NK-92 (cell line): Measurements from ENCODE around the gene SAP30L.

ENCODE experiments used
- DNase-seq: peaks from one replicate; lab custom pipeline; 2025; ENCODE audit not compliant: unreplicated experiment; lab: John Stamatoyannopoulos, UW

SAP30L gene

DNA sequence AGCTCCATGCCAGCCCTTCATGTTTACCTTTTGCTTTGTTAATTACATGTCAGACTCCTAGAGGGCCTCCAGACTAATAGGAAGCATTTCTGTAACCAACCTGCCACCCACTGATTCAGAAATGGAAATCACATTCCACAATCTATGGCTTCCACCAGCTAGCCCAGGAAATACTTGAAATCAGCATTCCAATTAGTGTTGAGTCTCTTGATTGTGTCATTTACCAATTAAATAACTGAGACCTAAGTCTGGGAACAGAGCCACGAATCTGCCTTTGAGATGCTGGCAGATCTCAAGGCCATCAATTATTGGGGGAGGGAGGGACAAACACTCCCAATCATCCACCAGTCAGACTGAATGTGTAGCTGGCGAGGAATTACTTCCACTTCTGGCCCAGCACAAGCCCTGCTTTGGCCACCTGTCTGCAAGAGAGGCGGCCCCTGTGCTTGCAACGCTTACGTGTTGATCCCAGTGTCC lies 27.4 kb upstream of the SAP30L start:
- DNase-seq = no peak

- no peak for DNase-seq
Observed at GRCh38 chr5:154419236-154419635, 26.6 kb upstream of the SAP30L start.

DNA sequence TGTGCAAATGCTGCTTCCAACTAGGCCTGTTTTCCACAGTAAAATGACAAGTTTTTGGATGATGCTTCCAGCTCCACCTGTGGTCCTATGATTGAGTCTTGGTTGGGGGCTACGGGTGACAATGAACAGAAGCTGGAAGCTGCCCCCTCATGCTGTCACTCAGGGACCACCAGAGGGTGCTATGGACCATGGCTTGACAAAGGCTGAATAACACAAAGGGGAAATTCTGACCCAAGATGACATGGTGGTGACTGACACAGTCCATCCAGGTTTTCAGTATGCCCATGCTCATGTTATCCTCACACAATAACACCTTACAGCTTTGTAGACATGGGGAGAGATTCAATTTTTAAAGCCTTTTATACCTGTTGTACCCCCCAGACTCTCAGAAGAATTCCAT lies 23.9 kb upstream of the SAP30L start:
- no peak for DNase-seq

GRCh38 chr5:154422298-154422697 lies 23.5 kb upstream of the SAP30L start:
- no peak for DNase-seq

DNA sequence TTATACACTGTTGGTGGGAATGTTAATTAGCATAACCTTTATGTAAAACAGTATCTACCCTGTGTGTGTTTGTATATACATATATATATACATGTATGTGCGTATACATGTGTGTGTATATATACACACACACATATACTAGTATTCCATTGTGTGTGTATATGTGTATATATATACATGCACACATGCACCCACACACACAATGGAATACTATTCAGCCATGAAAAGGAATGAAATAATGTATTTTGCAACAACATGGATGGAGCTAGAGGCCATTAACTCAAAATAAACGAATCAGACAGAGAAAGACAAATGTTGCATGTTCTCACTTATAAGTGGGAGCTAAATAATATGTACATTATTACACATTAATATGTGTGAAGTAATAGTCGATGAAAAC lies 17.6 kb upstream of the SAP30L start:
- DNase-seq = no peak

- no peak for DNase-seq
Observed at GRCh38 chr5:154429341-154429740, 16.5 kb upstream of the SAP30L start.

DNA sequence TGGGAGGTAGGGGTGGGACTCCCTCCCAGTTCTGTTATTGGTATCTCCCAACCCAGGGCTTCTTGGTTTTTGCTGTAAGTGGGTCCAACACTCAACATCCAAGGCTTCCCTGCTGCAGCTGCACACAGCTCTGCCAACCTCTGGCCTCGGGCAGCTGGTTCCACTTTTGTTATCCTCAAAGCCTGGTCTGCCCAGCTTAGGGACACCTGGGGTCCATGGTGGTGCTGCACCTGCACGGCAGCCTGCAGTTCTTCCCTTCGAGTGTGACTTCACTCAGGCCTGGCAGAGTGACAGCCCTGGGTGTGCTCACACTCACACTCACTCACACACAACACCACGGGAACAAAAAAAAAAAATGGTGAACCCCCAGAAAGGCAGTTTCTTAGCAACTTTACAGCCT lies 15.3 kb upstream of the SAP30L start:
- DNase-seq = no peak

DNA sequence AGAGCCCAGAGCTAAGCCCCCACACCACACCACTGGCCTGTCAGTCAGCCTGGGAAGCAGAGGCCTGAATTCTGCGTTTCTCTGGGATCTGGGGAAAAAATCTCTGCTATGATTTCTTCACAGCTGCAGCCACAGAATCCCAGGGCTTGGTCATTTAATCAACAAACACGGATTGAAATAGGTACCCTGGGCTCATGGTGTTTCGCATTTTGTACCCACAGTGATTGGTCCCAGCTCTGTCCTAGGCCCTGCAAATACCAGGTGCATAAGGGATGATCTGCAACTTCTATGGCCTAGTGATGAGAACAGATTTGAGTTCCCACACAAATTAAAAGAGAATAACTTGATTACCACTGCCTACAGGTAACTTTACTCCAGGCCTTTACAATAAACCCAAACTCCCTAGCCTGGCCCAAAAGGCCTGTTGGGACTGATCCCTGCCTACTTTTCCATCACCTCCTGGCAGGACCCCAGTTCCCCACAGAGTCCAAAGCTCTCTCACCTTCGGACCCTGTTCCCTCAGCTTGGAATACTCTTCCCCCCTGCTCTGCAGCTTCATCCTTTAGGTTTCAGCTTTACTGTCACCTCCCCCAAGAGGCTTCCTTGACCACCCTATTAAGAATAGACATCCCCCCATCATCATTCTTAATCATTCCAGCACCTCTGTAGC lies 14.7 kb upstream of the SAP30L start:
- DNase-seq = no peak

DNA sequence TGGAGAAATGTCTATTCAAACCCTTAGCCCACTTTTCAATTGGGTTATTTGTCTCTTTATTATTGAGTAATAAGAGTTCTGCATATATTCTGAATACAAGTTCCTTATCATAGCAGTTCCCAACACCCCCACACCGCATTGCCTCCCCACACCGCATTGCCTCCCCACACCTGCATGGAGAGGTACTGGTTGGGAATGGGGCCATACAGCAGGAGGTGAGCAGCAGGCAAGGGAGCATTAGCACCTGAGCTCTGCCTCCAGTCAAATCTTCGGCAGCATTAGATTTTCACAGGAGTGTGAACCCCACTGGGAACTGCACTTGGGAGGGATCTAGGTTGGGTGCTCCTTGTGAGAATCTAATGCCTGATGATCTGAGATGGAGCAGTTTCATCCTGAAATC lies 10.6 kb upstream of the SAP30L start:
- no peak for DNase-seq

- no peak for DNase-seq
Observed at GRCh38 chr5:154437281-154437965, 8.4 kb upstream of the SAP30L start.

- no peak for DNase-seq
Observed at GRCh38 chr5:154440540-154440939, 5.3 kb upstream of the SAP30L start.

GRCh38 chr5:154442801-154443200 lies 3.0 kb upstream of the SAP30L start:
- DNase-seq = no peak

- no peak for DNase-seq
Observed at GRCh38 chr5:154444556-154445421, 1.0 kb upstream of the SAP30L start.

GRCh38 chr5:154446195-154447088 lies 645 bp downstream of the SAP30L start:
- DNase-seq = no peak

DNA sequence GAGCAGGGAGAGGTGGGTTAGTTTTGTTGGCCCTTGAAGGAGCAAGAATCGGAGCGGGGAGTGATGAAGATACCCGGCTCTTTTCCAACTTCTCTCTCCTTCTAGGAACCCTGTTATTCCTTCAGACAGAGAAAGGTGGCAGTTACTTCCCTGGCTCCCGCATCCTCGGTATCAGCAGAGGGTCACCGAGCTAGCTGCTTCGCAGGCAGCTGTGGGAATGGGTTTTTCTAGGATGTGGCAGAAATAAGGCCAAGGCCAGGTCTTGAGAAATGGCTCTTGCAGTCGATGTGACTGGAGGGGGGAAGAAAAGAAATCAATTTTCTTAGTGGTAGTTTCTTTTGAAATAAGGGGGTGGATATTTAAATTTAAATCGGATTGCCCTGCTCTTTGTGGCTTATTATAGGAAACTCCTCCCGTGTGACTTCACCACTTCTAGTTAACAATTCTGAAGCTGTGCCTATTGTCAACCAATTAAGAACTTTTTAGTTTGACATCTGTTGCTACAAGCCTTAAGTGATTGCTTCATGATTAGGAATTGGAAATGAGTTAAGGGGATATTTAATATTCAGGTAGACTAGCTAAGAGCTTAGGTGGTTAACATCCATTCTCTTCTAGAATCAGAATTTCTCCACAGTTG lies 1.4 kb downstream of the SAP30L start:
- DNase-seq = no peak

GRCh38 chr5:154449786-154450185 lies 4.0 kb downstream of the SAP30L start:
- no peak for DNase-seq

- no peak for DNase-seq
Observed at GRCh38 chr5:154451957-154452356, 6.2 kb downstream of the SAP30L start.

- no peak for DNase-seq
Observed at GRCh38 chr5:154455585-154455984, 9.8 kb downstream of the SAP30L start.

DNA sequence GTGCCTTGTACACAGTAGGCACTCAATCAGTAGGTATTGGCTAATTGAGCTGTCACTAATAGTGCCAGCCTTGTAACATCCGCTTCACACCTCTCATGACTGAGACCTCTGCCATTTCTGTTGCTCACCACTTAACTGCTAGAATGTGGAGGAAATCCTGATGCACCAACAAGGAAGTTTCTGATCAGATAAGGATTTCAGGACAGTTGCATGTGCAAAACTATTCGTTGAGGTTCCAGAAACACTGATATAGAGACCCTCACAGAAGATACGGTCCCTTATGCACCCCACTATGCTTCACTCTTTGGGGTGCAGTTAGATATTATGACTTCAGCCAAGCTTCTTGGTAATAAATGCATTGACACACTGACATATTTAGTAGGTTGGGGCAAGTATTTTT lies 10.7 kb downstream of the SAP30L start:
- DNase-seq = no peak

- DNase-seq = no peak
Observed at GRCh38 chr5:154459015-154459414, 13.2 kb downstream of the SAP30L start.
